ENCODE measurements around the gene NEFH. TPM values are rescaled to one million over a fixed set of nuclear protein-coding genes. Genes with fewer than 3 reads are reported as not detected.

The NEFH gene
- polyA plus RNA-seq, 1 of the 3 experiments (the other 2 are of a cell fraction): 3.5 TPM

- no peaks in the 10 kb centered on the region for H3K9me3 ChIP-seq
Measured at GRCh38 chr22:29431986-29432385, 48.0 kb upstream of the NEFH start.

More at GRCh38 chr22:29431986-29432385, 48.0 kb upstream of the NEFH start:
- H3K4me3 ChIP-seq (ENCODE audit: low read depth in 2 of 2, low read length in 1 of 2): no peak overlapping the region
- TF ChIP-seq GABPA (IDR thresholded peaks at IDR 0.05; ENCODE audit: low read depth) (no peak), REST (IDR thresholded peaks at IDR 0.05; ENCODE audit: low read depth, low read length) (no peak), TAF1 (IDR thresholded peaks at IDR 0.05; ENCODE audit: borderline replicate concordance, low read depth, low read length) (no peak), RFX5 (IDR thresholded peaks at IDR 0.05; ENCODE audit: low read length) (no peak), YY1 (IDR thresholded peaks at IDR 0.05; ENCODE audit: low read depth) (no peak), RAD21 (IDR thresholded peaks at IDR 0.05; ENCODE audit: low read length) (no peak), TCF12 (IDR thresholded peaks at IDR 0.05) (no peak), PBX3 (IDR thresholded peaks at IDR 0.05) (no peak), MXI1 (IDR thresholded peaks at IDR 0.05; ENCODE audit: low read depth, low read length) (no peak), USF1 (IDR thresholded peaks at IDR 0.05; ENCODE audit: borderline replicate concordance, low read depth) (no peak), ZBTB33 (IDR thresholded peaks at IDR 0.05; ENCODE audit: borderline replicate concordance, low read depth) (no peak), IRF3 (IDR thresholded peaks at IDR 0.05; ENCODE audit: low read depth, low read length) (no peak), FOXM1 (IDR thresholded peaks at IDR 0.05; ENCODE audit: low read depth) (no peak), TEAD4 (IDR thresholded peaks at IDR 0.05; ENCODE audit: borderline replicate concordance, insufficient read depth) (no peak), SMC3 (IDR thresholded peaks at IDR 0.05; ENCODE audit: low read depth, low read length) (no peak), MAX (IDR thresholded peaks at IDR 0.05; ENCODE audit: low read depth) (no peak)
- WGBS (ENCODE audit: low lambda C conversion rate): 79% methylated on average over 5 of the region's 5 CpGs
- ChIA-PET POLR2A (no interaction called here), CTCF (interaction anchor here (1.2 kb wide), 1 partner anchor 49 kb away, joined by 3 read pairs; the partner anchor contains the start of gene NEFH)
- DNase-seq: no peak
- peaks cover 18% of the 10 kb centered on the region; the same call in 1 of the 2 replicates for H3K27me3 ChIP-seq (ENCODE audit: insufficient read depth)
- H3K27ac ChIP-seq (ENCODE audit: low read depth in 2 of 2, low read length in 1 of 2): no peak overlapping the region
- no peak overlapping the region for H3K4me2 ChIP-seq
- no peaks in the 10 kb centered on the region for H3K79me2 ChIP-seq (ENCODE audit: insufficient read depth)
- no peaks in the 10 kb centered on the region for H3K36me3 ChIP-seq (replicated peaks in 1 of 2; ENCODE audit: control insufficient read depth in 1 of 2, insufficient read depth in 2 of 2, low read length in 1 of 2)
- no peaks in the 10 kb centered on the region for H4K20me1 ChIP-seq (ENCODE audit: insufficient read depth)
- H3K9me2 ChIP-seq: no peaks in the 10 kb centered on the region
- no peaks in the 10 kb centered on the region for H3F3A ChIP-seq (replicated peaks; ENCODE audit: insufficient read depth)
- H2AFZ ChIP-seq (ENCODE audit: low read depth): no peak overlapping the region
- peaks cover 0 to 3% of the 10 kb centered on the region in 2 experiments; a peak in 1 of 4 replicates for H3K4me1 ChIP-seq (ENCODE audit: control insufficient read depth in 1 of 2, insufficient read depth in 2 of 2, low read depth in 1 of 2, low read length in 1 of 2)
- H3K9ac ChIP-seq: no peak overlapping the region
